Stimulated activated CD8-positive, alpha-beta memory T cell treated with anti-CD3 and anti-CD28 coated beads, Interleukin-2, amount 100 ng/mL, for 48 hours (primary cell): ENCODE measurements around the gene ZBTB9.

ENCODE experiments used
- DNase-seq, 2 donors: peaks; one replicate each; pipeline ENCODE4 v3.0.0-alpha.2; 2020; ENCODE audit warnings: low read depth in 2 of 2

The ZBTB9 gene, protein sequence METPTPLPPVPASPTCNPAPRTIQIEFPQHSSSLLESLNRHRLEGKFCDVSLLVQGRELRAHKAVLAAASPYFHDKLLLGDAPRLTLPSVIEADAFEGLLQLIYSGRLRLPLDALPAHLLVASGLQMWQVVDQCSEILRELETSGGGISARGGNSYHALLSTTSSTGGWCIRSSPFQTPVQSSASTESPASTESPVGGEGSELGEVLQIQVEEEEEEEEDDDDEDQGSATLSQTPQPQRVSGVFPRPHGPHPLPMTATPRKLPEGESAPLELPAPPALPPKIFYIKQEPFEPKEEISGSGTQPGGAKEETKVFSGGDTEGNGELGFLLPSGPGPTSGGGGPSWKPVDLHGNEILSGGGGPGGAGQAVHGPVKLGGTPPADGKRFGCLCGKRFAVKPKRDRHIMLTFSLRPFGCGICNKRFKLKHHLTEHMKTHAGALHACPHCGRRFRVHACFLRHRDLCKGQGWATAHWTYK

DNA sequence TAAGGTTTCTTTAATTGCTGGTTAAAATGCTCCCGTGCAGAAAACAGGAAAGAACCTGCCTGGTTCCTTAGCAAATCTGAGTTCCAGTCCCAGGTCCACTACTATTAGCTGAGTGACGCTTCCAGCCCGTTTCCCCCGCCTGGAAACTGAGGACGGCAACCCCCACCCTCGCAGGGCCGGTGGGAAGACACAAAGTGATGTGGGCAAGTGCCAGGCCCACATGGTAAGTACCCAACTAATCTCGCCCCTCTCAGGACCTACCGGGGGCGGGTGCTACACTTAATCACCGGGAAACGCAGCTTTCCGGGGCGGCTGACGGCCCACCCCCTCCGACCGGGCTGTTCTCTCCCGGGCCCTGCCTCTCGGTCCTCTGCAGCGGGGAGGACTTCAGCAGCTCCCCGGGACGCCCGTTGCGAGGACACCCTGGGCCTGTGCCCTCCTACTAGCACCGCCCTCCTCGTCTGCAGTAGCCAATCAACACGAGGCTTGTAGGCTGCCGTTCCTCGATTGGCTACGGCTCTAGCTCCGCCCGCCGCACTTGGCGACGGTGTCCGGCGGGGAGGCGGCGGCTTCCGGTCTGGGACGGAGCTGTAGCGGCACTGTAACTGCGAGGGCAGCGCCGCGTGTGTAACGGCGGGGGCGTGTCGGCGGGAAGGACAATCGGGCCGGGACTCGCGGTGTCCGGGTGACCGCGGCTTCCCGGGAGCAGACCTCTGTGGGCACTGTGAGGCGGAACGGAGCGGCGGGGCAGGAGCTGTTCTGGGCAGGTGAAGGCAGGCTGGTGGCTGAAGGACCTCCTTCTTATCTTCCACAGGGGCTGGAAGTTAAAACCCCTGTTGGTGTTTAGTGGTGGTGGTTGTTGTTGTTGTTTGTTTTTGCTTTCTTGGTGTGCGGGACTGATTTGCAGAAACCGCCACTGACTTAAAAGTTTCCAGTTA is at the start of gene ZBTB9:
Gene ZBTB9, plus strand, starts transcription at position 568 of the 938 bp plus-strand sequence. CDS start 525 bp downstream, outside the sequence.
- peak; percentile 91 to 92 for DNase-seq

DNA sequence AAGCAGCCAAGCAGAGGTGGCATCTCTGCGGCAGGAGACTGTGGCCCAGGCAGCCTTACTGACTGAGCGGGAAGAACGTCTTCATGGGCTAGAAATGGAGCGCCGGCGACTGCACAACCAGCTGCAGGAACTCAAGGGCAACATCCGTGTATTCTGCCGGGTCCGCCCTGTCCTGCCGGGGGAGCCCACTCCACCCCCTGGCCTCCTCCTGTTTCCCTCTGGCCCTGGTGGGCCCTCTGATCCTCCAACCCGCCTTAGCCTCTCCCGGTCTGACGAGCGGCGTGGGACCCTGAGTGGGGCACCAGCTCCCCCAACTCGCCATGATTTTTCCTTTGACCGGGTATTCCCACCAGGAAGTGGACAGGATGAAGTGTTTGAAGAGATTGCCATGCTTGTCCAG is 49.5 kb upstream of the ZBTB9 start:
- no peak for DNase-seq

DNA sequence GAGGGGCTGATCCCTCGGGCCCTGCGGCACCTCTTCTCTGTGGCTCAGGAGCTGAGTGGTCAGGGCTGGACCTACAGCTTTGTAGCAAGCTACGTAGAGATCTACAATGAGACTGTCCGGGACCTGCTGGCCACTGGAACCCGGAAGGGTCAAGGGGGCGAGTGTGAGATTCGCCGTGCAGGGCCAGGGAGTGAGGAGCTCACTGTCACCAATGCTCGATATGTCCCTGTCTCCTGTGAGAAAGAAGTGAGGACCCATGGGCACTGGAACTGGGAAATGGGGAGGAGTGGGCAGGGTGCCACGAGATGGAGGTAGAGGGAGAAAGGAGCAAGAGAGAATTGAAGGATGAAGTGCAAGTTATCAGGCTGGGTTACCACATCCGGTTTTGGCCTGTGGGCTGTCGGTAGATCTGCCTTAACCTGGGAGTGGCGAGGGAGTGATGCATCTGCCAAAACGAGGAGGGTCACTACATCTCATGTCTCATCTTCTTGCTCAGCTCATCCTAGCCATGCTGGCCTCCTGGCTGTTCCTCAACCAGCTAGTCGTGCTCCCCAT is 48.9 kb upstream of the ZBTB9 start:
- no peak for DNase-seq

DNA sequence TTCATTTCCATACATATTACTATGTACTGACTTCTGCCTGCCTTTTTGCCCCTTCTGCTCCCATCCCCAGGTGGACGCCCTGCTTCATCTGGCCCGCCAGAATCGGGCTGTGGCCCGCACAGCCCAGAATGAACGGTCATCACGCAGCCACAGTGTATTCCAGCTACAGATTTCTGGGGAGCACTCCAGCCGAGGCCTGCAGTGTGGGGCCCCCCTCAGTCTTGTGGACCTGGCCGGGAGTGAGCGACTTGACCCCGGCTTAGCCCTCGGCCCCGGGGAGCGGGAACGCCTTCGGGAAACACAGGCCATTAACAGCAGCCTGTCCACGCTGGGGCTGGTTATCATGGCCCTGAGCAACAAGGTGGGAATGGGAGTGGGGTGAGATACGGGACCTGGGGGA is 48.2 kb upstream of the ZBTB9 start:
- no peak for DNase-seq

DNA sequence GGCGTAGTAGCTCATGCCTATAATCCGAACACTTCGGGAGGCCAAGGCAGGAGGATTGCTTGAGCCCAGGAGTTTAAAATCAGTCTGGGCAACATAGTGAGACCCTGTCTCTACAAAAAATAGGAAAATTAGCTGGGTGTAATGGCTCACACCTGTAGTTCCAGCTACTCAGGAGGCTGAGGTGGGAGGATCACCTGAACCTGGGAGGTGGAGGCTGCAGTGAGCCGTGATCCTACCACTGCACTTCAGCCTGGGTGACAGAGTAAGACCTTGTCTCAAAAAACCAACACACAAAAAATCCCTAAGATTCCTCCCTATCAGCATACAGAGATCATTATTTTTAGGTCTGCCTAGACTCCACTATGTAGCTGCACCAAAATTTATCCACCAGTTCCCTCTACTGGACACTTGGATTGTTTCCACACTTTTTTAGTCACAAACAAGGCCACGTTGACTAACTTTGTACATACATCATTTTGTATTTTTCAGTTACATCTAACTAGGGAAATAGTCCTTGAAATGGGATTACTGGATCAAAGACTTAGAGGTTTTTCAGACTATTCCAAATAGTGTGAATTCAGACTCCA is 47.2 kb upstream of the ZBTB9 start:
- no peak for DNase-seq

DNA sequence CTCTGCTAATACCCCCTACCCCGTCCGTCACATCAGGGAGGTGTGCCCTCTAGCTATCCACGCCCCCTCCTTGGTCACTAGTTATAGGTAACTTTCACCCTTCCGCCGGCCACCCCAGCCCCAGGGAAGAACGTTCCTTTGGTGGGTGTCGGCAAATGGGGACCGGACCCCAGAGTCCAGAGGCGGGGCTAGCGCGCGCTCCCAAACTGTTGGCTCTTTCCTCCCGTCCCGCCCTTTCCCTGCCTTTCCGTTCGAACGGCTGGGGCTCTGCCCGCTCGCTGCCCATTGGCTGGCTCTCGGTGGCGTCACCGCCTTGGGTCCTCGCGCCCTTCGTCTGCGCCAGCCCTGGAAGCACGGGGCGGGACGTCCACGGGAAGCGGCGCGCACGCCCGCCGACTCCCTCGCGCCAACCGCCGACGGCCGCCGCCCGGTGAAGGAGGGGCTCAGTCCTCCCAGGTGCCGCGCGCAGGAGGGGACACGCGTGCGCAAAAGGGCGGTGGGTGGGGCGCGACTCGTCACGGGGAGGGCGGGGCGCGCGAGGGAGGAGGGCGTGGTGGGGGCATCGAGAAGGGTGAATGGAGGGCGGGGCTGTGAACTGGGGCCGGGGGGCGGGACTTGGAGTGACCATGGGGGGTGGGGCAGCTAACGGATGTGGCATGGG is 44.2 kb upstream of the ZBTB9 start:
- peak; percentile 97 to 98 for DNase-seq

DNA sequence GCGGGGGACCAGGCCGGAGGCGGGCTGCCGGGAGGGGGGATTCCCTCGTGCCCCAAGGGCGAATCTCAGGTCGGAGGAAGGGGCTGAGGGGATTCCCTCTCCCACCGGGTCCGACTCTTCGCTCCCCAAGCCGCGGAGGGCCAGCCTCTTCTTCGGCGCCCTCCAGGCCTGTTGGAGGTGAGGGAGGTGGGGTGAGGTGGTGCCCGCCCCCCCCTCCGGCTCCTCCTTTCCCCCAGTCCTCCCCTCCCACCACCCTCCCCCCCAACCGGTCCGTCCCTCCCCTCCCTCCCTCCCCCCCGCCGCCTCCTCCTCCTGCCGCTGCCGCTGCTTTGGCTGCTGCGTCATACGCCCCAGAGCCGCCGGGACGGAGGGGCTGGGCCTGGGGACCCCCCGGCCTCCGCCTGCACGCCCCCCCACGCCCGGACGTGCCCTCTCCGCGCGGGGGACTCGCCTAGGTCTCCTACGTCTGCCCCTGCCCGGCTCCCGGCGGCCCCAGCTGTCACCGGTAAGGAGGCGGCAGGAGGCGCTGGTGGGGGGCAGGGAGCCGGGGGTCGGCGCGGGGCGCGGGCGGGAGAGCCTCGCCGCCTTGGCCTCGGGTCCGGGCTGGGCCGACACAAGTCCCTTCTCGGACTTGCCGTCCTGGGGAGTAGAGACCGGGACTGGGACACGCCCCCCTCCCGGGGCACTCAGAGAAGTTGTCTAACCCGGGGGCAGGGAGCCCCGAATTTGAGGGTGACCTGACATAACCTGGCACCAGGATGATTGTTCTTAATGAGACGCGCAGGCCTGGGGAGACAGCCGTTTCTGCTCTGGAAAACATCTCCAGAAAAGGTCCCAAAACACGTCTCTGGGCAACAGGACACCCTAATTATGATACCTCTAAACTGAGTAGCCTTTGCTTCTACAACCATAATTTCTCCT is 43.4 kb upstream of the ZBTB9 start, which contains the start of gene PHF1:
Gene PHF1, plus strand, starts transcription at position 304 of the 921 bp plus-strand sequence. CDS start 1,250 bp downstream, outside the sequence.
- peak in 1 of 2 donors; percentile 66 for DNase-seq

DNA sequence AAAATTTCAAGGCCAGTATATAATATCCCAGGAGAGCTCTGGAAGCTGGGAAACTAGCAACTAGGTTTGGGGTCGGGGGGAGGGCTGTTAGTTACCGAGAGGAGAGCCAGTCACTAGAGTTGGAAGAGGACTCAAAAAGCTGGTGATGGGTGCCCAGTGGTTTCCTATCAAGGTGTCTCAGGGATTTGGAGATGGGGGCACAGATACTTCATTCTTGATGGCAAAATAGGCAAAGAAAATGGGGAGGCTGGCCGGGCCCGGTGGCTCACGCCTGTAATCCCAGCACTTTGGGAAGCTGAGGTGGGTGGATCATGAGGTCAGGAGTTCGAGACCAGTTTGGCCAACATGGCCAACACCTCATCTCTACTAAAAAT is 42.8 kb upstream of the ZBTB9 start:
- no peak for DNase-seq

DNA sequence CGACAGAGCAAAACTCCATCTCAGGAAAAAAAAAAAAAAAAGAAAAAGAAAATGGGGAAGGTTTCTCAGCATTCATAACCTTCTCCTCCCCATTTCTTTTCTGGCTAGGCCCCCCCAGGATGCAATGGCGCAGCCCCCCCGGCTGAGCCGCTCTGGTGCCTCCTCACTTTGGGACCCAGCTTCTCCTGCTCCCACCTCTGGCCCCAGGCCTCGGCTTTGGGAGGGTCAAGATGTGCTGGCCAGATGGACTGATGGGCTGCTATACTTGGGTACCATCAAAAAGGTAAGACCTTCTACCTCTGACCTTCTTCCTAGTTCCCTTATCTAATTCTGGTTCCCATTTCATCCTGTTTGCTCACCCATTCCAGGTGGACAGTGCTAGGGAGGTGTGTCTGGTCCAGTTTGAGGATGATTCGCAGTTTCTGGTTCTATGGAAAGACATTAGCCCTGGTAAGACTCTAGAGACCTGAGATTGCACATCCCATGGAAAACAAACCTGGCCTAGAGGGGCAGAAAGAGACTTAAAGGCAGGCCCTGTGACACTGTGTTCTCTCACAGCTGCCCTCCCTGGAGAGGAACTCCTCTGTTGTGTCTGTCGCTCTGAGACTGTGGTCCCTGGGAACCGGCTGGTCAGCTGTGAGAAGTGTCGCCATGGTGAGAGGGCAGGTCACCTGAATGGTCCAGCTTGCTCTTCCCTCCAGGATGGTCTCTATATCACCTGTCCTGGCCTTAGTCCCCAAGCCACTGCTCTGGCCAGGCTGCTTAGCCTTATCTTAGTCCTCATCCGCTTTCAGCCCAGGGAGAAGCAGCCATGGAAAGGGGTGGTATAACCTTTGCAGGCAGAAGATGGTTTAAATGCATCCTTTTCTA is 42.0 kb upstream of the ZBTB9 start:
- DNase-seq, result no peak

DNA sequence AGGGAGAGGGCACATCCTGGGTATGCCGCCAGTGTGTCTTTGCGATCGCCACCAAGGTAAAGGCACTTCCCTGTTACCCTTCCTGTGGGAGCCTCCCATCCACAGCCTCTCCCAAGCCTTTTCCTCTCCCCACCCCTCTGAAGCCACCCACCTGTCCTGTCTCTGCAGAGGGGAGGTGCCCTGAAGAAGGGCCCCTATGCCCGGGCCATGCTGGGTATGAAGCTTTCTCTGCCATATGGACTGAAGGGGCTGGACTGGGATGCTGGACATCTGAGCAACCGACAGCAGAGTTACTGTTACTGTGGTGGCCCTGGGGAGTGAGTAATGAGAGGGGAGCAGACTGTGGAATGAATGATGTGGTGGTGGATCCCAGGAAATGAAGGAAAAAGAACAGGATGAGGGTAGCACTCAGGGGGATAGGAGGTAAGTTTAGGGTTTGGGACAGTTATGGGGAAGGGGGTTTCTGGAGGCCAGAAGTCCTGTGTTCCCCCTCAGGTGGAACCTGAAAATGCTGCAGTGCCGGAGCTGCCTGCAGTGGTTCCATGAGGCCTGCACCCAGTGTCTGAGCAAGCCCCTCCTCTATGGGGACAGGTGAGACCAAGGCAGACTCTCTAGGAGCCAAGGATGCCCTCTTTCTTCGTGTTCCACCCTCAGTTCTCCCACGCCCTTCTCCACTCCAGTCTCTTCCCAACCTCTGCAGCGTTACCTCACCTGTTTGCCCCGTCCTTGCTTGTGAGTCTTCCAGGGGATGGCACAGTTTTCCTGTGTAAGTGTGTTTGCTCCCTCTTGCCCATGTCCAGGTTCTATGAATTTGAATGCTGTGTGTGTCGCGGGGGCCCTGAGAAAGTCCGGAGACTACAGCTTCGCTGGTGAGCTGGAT is 40.9 kb upstream of the ZBTB9 start:
- no peak for DNase-seq

DNA sequence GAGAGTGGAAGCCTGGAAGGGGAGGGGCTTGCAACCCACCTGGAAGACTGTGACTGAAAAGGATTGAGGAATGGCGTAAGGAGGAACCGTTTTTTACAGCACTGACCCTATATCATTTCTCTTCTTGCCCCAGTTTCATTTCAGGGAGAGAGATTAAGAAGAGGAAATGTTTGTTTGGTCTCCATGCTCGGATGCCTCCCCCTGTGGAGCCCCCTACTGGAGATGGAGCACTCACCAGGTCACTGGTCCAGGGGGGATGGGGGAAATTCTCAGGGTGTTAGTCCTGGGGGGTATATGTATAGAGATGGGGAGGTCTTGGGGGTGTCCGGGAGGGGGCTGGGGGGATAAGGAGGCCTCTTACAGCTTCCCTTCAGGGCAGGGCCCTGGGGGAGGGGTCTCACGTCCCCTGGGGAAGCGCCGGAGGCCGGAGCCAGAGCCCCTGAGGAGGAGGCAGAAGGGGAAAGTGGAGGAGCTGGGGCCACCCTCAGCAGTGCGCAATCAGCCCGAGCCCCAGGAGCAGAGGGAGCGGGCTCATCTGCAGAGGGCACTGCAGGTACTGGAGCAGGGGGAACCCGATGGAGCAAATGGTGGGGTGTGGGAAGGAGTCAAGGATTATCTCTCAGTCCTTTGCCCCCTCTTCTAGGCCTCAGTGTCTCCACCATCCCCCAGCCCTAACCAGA is 39.6 kb upstream of the ZBTB9 start:
- DNase-seq, result no peak

DNA sequence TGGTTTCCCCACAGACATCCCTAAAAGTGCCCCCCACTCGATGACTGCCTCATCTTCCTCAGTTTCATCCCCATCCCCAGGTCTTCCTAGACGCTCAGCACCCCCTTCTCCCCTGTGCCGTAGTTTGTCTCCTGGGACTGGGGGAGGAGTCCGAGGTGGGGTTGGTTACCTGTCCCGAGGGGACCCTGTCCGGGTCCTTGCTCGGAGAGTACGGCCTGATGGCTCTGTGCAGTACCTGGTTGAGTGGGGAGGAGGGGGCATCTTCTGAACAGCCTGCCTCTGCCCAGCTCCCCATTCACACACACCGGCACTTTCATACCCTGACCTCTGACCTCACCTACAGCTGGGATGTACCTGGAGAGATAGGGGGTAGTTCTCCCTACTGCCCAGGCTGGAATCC is 38.5 kb upstream of the ZBTB9 start:
- no peak for DNase-seq

DNA sequence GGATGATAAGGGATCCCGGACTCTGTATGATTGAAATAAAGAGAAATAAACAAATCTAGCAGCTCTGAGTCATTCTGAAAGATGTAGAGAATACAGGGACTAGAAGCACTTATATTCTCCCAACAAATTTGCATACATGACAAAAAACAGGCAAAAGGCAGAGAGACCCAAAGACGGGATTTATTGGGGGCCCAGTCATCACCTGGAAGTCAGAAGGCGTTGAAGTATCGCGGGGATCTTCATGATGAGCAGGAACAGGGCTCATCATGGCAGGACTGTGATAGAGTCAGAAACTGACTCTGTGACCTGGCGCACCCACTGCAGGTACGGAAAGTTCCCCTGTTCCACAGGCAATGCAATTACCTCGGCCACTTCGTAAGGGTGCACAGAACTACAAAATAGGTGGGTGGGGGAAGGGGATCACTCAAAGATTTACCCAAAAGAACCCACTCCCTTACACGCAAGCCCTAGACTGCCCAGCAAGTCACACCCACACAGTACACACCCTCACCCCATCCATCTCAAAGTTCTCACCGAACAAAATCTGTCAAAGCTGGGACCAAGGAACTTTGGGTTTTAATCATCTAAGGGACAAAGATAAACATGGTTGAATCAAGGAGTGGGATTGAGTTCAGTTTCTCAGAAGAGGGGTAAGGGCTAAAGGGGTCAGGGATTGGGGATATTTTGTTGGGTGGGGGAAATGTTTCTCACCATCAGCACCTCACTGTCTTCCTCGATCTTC is 37.8 kb upstream of the ZBTB9 start:
- DNase-seq, result no peak

DNA sequence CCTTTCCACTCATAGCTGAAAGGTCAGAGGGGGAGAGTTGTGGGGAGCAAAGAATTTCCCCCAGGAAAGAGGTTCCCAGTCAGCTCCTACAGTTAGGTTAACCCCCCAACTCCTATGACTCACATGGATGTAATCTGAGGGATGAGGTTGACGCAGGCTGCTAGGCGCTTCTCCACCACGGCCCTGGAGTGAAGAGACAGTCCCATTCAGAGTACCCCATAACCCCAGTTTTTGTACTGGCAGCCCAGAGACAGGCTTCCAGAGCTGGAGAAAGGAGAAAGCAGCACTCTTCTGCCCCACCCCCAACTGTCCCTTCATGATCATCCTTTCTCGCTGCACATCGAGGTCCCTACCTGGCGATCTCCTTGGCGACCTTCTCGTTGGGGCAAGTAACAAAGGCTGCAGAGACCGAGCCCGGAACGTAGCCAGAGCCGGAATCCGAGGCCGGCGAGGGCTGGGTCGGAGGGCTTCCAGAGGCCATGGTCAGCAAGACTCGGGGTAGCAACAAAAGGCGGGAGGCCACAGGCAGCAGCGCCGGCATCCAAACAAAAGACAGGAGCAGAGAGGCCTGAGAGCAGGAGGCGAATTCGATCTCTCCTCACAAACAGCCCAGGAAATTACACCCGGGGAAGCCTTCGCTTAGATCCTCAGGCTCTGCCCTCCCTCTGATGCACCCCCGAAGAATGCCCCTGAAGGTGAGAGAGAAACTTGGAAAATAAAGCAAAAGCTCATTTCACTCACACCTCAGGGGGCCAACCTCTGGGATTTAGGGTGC is 37.1 kb upstream of the ZBTB9 start:
- DNase-seq, result no peak

DNA sequence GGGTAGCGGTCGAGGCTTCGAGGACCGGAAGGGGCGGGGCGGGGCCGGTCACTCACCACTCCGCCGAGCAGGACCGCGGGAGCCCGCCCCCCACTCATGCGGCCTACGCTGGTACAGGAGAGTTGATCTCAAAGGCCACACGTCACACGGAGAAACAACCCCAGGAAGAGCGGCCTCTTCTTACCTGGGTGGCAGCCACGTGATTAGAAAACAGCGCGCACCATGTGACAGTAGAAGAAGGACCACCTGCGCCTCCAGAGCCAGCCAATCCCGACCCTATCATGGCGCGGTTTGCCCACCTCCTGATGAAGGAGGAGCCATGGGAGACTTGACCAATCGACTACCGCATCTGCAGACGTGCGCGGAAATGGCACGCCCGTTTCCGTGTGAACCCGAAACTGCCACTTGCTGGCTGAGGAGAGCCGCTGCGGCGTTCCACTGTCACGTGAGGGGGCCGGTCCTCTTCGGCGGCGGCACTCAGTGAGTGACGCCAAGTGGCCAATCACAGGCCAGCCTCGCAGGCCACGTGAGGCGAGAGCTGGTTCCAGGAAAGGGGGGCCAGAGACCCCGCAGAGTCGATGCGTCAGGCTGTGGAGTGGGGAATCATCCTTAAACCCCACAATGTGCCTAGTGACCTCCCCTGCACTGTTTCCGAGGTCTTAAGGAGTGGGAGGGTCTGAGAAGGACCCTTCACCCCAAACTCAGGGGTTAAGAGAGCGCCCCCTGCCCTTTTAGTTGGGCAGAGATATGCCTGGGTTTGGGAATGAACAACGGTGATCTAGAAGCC is 36.3 kb upstream of the ZBTB9 start, which contains the start of gene CUTA:
Gene CUTA, minus strand, starts transcription at position 205 of the 787 bp plus-strand sequence. Its CDS starts 107 bp downstream, at position 98.
- peak; percentile 96 to 97 for DNase-seq
